Measurements from ENCODE around the gene EPHB1.

GRCh38 chr3:134777341-134777740 is 17.7 kb upstream of the EPHB1 start:
- TF ChIP-seq CTCF (IDR thresholded peaks at IDR 0.05; ENCODE audit: poor library complexity, severe bottlenecking), result no peak
- TF ChIP-seq TAF1 (IDR thresholded peaks at IDR 0.05; ENCODE audit: low read depth), result no peak
- TF ChIP-seq POLR2AphosphoS5 (IDR thresholded peaks at IDR 0.05), result no peak
